T-cell (primary cell): ENCODE measurements around the gene CLASRP. TPM values are rescaled to one million over a fixed set of nuclear protein-coding genes. Genes with fewer than 3 reads are reported as not detected.

ENCODE experiments used
- ATAC-seq, 4 experiments: fragments of 200-7000 bp in 3 of 4; fragments of 150-1000 bp in 1 of 4; cut with Tn5 transposase; replicated peaks in 1 of 4; 1 replicate in 3 of 4; 2 replicates in 1 of 4; pipeline ENCODE4 v1.10.0; 2021; ENCODE audit warnings: moderate library complexity in 3 of 4, mild to moderate bottlenecking in 2 of 4, moderate number of reproducible peaks in 1 of 4
- CTCF ChIA-PET, 2 donors: fragments of 300-600 bp; sonication (Branson Sonifier 250); formaldehyde crosslinking; loops; one replicate each; lab custom pipeline; 2022; ENCODE audit warnings: antibody characterized with exemption in 2 of 2; lab: Charles Lee
- POLR2A ChIA-PET, 2 donors: fragments of 300-600 bp; sonication (Branson Sonifier 250); formaldehyde crosslinking; loops; one replicate each; lab custom pipeline; 2022; ENCODE audit warnings: antibody characterized with exemption in 2 of 2; lab: Charles Lee
- DNase-seq, 35 experiments: peaks; one replicate each; pipeline versions ENCODE4 v3.0.0 to v3.0.0-alpha.2; 2013 to 2023
- H3K27ac ChIP-seq: one replicate; pipeline ENCODE4 v1.5.1; 2013; ENCODE audit warnings: low read length
- H3K27me3 ChIP-seq, 2 experiments: replicated peaks in 1 of 2; 1 replicate in 1 of 2; 2 replicates in 1 of 2; pipeline versions ENCODE4 v1.6.1 to v1.7.0; 2013; ENCODE audit warnings: low read length in 1 of 2, mixed read lengths in 1 of 2; ENCODE audit not compliant: control insufficient read depth in 2 of 2, insufficient read depth in 2 of 2; ENCODE audit errors: extremely low read depth in 1 of 2
- H3K36me3 ChIP-seq, 2 donors: 1 replicate in 1 of 2; 2 replicates in 1 of 2; pipeline versions ENCODE4 v1.6.1 to v1.7.0; 2013; ENCODE audit warnings: low read length in 1 of 2; ENCODE audit not compliant: control insufficient read depth in 2 of 2, insufficient read depth in 1 of 2; ENCODE audit errors: extremely low read depth in 1 of 2
- H3K4me1 ChIP-seq, 2 experiments: 1 replicate in 1 of 2; 2 replicates in 1 of 2; pipeline versions ENCODE4 v1.6.1 to v1.7.0; 2013; ENCODE audit warnings: low read length in 2 of 2, mixed read lengths in 1 of 2; ENCODE audit not compliant: insufficient read depth in 2 of 2, control insufficient read depth in 1 of 2; ENCODE audit errors: extremely low read depth in 1 of 2
- H3K4me3 ChIP-seq, 2 donors: 1 replicate in 1 of 2; 2 replicates in 1 of 2; pipeline versions ENCODE4 v1.5.1 to v1.7.0; 2013; ENCODE audit warnings: mild to moderate bottlenecking in 2 of 2, low read length in 1 of 2, moderate library complexity in 1 of 2; ENCODE audit not compliant: control insufficient read depth in 1 of 2; ENCODE audit errors: extremely low read depth in 1 of 2
- H3K9me3 ChIP-seq: 2 replicates; pipeline ENCODE4 v1.7.0; 2013
- H3K27ac Mint-ChIP-seq, 2 donors: one replicate each; pipeline ENCODE4 v1.8.0; 2020 to 2021; ENCODE audit warnings: mild to moderate bottlenecking in 2 of 2, mixed read lengths in 2 of 2
- H3K27me3 Mint-ChIP-seq, 2 donors: one replicate each; pipeline ENCODE4 v1.8.0; 2021 to 2022; ENCODE audit warnings: mixed read lengths in 2 of 2
- H3K36me3 Mint-ChIP-seq: one replicate; pipeline ENCODE4 v1.8.0; 2021; ENCODE audit warnings: mixed read lengths
- H3K4me1 Mint-ChIP-seq, 3 donors: one replicate each; pipeline ENCODE4 v1.8.0; 2020 to 2022; ENCODE audit warnings: mixed read lengths in 3 of 3, mild to moderate bottlenecking in 1 of 3
- H3K4me3 Mint-ChIP-seq, 3 donors: one replicate each; pipeline ENCODE4 v1.8.0; 2020 to 2022; ENCODE audit warnings: mild to moderate bottlenecking in 3 of 3, mixed read lengths in 3 of 3, moderate library complexity in 3 of 3
- H3K9me3 Mint-ChIP-seq, 3 donors: one replicate each; pipeline ENCODE4 v1.8.0; 2020 to 2022; ENCODE audit warnings: mixed read lengths in 3 of 3
- WGBS: methylation state at CpG from one replicate; pipeline ENCODE4 v1.1.5; 2013; ENCODE audit warnings: missing lambda C conversion rate; ENCODE audit not compliant: insufficient coverage; 5-methylcytosine and 5-hydroxymethylcytosine counted together
- total RNA-seq, 35 experiments: library from RNA in 6 of 35; stranded (reverse) in 6 of 35; fragments of 120-200 nt in 1 of 35; gene quantifications; one replicate each; pipeline versions ENCODE4 v1.2.1 to v1.2.4 and lab custom pipeline; 2013 to 2026

The CLASRP gene
- total RNA-seq, 5 donors from 2014 or later (not counting 1 experiment from before 2014, with no cell fraction given): 141 to 153 (median 149) TPM

DNA sequence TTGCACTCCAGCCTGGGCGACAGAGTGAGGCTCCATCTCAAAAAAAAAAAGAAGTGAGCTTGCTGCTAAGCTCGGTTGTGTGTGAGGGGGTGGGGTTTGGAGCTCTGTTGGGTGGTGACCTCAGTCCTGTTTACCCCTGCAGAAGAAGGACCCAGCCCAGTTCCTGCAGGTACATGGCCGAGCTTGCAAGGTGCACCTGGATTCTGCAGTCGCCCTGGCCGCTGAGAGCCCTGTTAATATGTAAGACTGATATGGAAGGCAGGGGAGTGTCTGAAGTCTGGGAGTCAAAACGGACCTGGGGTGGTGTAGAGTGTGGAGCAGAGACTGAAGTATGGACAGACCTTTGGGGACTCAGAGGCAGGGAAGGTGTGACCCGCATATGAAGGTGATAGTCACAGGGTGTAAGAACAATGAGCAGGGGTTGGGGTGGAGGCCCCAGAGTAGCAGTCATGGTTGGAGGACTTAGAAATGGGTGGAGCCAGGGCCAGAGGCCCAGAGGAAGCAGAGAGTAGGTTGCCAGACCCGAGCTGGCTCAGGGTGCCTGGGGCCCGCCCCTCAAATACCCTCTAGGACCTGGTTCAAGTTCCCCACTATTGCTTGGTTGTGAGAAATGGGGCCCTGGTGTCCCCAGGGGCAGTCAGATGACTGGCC lies 13.2 kb downstream of the CLASRP start:
- peaks cover 19 to 25% (median 23%) of the 10 kb centered on the region in 3 donors for H3K4me1 Mint-ChIP-seq

GRCh38 chr19:45056831-45057230 lies 18.0 kb downstream of the CLASRP start:
- no peak overlapping the region for H3K27ac ChIP-seq
- peaks cover 56% of the 10 kb centered on the region for H3K36me3 Mint-ChIP-seq

More for the DNA sequence above, 13.2 kb downstream of the CLASRP start:
- Histone ChIP-seq H3K9me3 (no peaks in the 10 kb centered on the region), H3K4me3 (no peak overlapping the region), H3K27me3 (no peaks in the 10 kb centered on the region), H3K36me3 (peaks cover 27 to 52% of the 10 kb centered on the region in 2 donors), H3K4me1 (peaks cover under 1 to 6% of the 10 kb centered on the region in 2 experiments), H3K27ac (no peak overlapping the region)
- WGBS: 86% methylated on average over 6 of the region's 9 CpGs
- CTCF ChIA-PET: no interaction called here
- Mint-ChIP-seq H3K27me3 (no peaks in the 10 kb centered on the region), H3K27ac (peak overlapping the region in 1 of 2 donors; percentile 73), H3K36me3 (peaks cover 25% of the 10 kb centered on the region), H3K4me3 (no peak overlapping the region), H3K9me3 (no peaks in the 10 kb centered on the region)
- DNase-seq (no peak), ATAC-seq (no peak)
- POLR2A ChIA-PET: no interaction called here

GRCh38 chr19:45057444-45057843 lies 18.6 kb downstream of the CLASRP start:
- Histone ChIP-seq H3K27me3 (no peaks in the 10 kb centered on the region), H3K4me1 (peaks cover 0 to 7% of the 10 kb centered on the region in 2 experiments), H3K9me3 (no peaks in the 10 kb centered on the region), H3K4me3 (no peak overlapping the region), H3K27ac (no peak overlapping the region), H3K36me3 (peaks cover 49 to 91% of the 10 kb centered on the region in 2 donors)
- DNase-seq (no peak), ATAC-seq (no peak)
- Mint-ChIP-seq H3K27me3 (no peaks in the 10 kb centered on the region), H3K27ac (no peak overlapping the region), H3K4me3 (no peak overlapping the region), H3K9me3 (no peaks in the 10 kb centered on the region), H3K36me3 (peaks cover 54% of the 10 kb centered on the region), H3K4me1 (peaks cover 4 to 11% (median 5%) of the 10 kb centered on the region in 3 donors)
- ChIA-PET CTCF (no interaction called here), POLR2A (interaction anchor here in 1 of 2 donors (0.6 kb wide), 1 partner anchor 29 kb away, joined by 4 read pairs; no protein-coding TSS in a partner anchor)
- WGBS: 97% methylated on average over 5 of the region's 9 CpGs

More at GRCh38 chr19:45056831-45057230, 18.0 kb downstream of the CLASRP start:
- Histone ChIP-seq H3K36me3 (peaks cover 48 to 93% of the 10 kb centered on the region in 2 donors), H3K4me1 (peaks cover 0 to 7% of the 10 kb centered on the region in 2 experiments), H3K4me3 (no peak overlapping the region), H3K9me3 (no peaks in the 10 kb centered on the region), H3K27me3 (no peaks in the 10 kb centered on the region)
- H3K4me1 Mint-ChIP-seq: peaks cover 5 to 11% (median 9%) of the 10 kb centered on the region in 3 donors
- DNase-seq: no peak
- POLR2A ChIA-PET: no interaction called here
- H3K9me3 Mint-ChIP-seq: no peaks in the 10 kb centered on the region
- H3K27ac Mint-ChIP-seq: no peak overlapping the region
- CTCF ChIA-PET: no interaction called here
- H3K4me3 Mint-ChIP-seq: no peak overlapping the region
- WGBS: 100% methylated on average over 8 of the region's 8 CpGs
- no peak for ATAC-seq
- no peaks in the 10 kb centered on the region for H3K27me3 Mint-ChIP-seq

DNA sequence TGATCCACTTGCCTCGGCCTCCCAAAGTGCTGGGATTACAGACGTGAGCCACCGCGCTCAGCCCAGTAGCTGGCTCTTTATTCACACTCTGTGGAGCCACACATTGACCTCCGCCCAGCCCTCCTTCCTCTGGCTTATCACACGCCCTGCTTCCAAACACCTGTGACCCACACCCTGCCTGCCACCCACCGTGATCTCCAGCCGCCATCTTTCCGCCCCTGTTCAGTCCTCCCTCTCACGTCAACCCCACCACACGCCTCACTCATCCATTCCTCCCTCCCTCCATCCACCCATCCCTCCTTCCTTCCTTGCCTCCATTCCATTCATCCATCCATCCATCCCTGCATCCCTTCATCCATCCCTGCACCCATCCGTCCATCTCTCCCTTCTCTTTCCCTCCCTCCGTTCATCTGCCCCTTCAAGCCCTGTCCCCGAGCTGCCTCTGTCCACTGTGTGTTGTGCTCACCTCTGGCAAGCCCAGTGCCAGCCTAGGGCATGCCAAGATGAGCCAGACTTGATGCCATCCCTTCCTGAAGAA lies 19.8 kb downstream of the CLASRP start:
- Mint-ChIP-seq H3K27me3 (no peaks in the 10 kb centered on the region), H3K4me1 (peaks cover 4 to 11% (median 5%) of the 10 kb centered on the region in 3 donors), H3K27ac (no peak overlapping the region), H3K4me3 (no peak overlapping the region), H3K9me3 (no peaks in the 10 kb centered on the region), H3K36me3 (peaks cover 55% of the 10 kb centered on the region)
- no peaks in the 10 kb centered on the region for H3K9me3 ChIP-seq
- ATAC-seq: peak in 1 of 4 experiments; percentile 10
- no peak overlapping the region for H3K4me3 ChIP-seq
- H3K36me3 ChIP-seq: peaks cover 46 to 93% of the 10 kb centered on the region in 2 donors
- H3K4me1 ChIP-seq: peaks cover 0 to 7% of the 10 kb centered on the region in 2 experiments
- no peak for DNase-seq
- ChIA-PET CTCF (interaction anchor here (1.0 to 1.4 kb wide), 4 partner anchors 20 to 213 kb away, joined by 3 to 9 read pairs (median 4); partner anchors contain the start of genes CLASRP (in 1 of the 2) and NECTIN2 (in 1 of the 2)), POLR2A (no interaction called here)
- H3K27ac ChIP-seq: no peak overlapping the region
- no peaks in the 10 kb centered on the region for H3K27me3 ChIP-seq
- 92% methylated on average over 14 of the region's 14 CpGs for WGBS

GRCh38 chr19:45059258-45059965 lies 20.6 kb downstream of the CLASRP start:
- Mint-ChIP-seq H3K4me3 (no peak overlapping the region), H3K9me3 (no peaks in the 10 kb centered on the region), H3K36me3 (peaks cover 52% of the 10 kb centered on the region), H3K27ac (no peak overlapping the region), H3K4me1 (peaks cover 4 to 11% (median 5%) of the 10 kb centered on the region in 3 donors), H3K27me3 (no peaks in the 10 kb centered on the region)
- Histone ChIP-seq H3K4me1 (peaks cover 0 to 7% of the 10 kb centered on the region in 2 experiments), H3K27me3 (no peaks in the 10 kb centered on the region), H3K27ac (no peak overlapping the region), H3K9me3 (no peaks in the 10 kb centered on the region), H3K36me3 (peaks cover 49 to 89% of the 10 kb centered on the region in 2 donors), H3K4me3 (no peak overlapping the region)
- ATAC-seq: peak; percentile 71 to 89 (median 86)
- CTCF ChIA-PET: interaction anchor here (0.6 to 1.4 kb wide), 10 partner anchors 18 to 336 kb away, joined by 3 to 9 read pairs (median 3); partner anchors contain the start of genes CLASRP (in 1 of the 2) and NECTIN2 (in 1 of the 2)
- POLR2A ChIA-PET: interaction anchor here in 1 of 2 donors (0.5 kb wide), 1 partner anchor 20 kb away, joined by 3 read pairs; no protein-coding TSS in a partner anchor
- 72% methylated on average over 16 of the region's 16 CpGs for WGBS
- DNase-seq: peak; percentile 59 to 91 (median 80)

GRCh38 chr19:45061965-45062364 lies 23.1 kb downstream of the CLASRP start:
- H3K9me3 ChIP-seq: no peaks in the 10 kb centered on the region
- Mint-ChIP-seq H3K27me3 (no peaks in the 10 kb centered on the region), H3K4me3 (no peak overlapping the region), H3K9me3 (no peaks in the 10 kb centered on the region), H3K27ac (no peak overlapping the region), H3K4me1 (peaks cover 4 to 11% (median 5%) of the 10 kb centered on the region in 3 donors), H3K36me3 (peaks cover 50% of the 10 kb centered on the region)
- ChIA-PET CTCF (no interaction called here), POLR2A (interaction anchor here in 1 of 2 donors (0.5 kb wide), 1 partner anchor 54 kb away, joined by 11 read pairs; no protein-coding TSS in a partner anchor)
- no peaks in the 10 kb centered on the region for H3K27me3 ChIP-seq
- no peak for ATAC-seq
- peaks cover 0 to 7% of the 10 kb centered on the region in 2 experiments for H3K4me1 ChIP-seq
- WGBS: no CpG with 5 or more reads among the region's 4 CpGs
- H3K36me3 ChIP-seq: peaks cover 38 to 85% of the 10 kb centered on the region in 2 donors
- DNase-seq: no peak
- H3K27ac ChIP-seq: no peak overlapping the region
- no peak overlapping the region for H3K4me3 ChIP-seq
